Glutamatergic neuron (in vitro differentiated cells): ENCODE results near the gene SRCIN1. TPM values are rescaled to one million over a fixed set of nuclear protein-coding genes. Genes with fewer than 3 reads are reported as not detected.
A peak's percentile ranks its signal among the peaks of the same experiment; 100 is the strongest.

Experiments used
- DNase-seq: peaks from one replicate; pipeline ENCODE4 v3.0.0; 2022
- H3K27ac Mint-ChIP-seq: one replicate; pipeline ENCODE4 v1.8.0; 2020; ENCODE audit warnings: mild to moderate bottlenecking, mixed read lengths, inconsistent platforms; ENCODE audit not compliant: unreplicated experiment
- H3K27me3 Mint-ChIP-seq: one replicate; pipeline ENCODE4 v1.8.0; 2020; ENCODE audit warnings: mild to moderate bottlenecking, moderate library complexity, mixed read lengths, inconsistent platforms; ENCODE audit not compliant: unreplicated experiment
- H3K36me3 Mint-ChIP-seq: one replicate; pipeline ENCODE4 v1.8.0; 2020; ENCODE audit warnings: mild to moderate bottlenecking, mixed read lengths, inconsistent platforms; ENCODE audit not compliant: unreplicated experiment
- H3K4me1 Mint-ChIP-seq: one replicate; pipeline ENCODE4 v1.8.0; 2020; ENCODE audit warnings: mild to moderate bottlenecking, low read depth, mixed read lengths, inconsistent platforms; ENCODE audit not compliant: unreplicated experiment
- H3K4me3 Mint-ChIP-seq: one replicate; pipeline ENCODE4 v1.8.0; 2020; ENCODE audit warnings: mild to moderate bottlenecking, mixed read lengths, inconsistent platforms; ENCODE audit not compliant: unreplicated experiment
- H3K9me3 Mint-ChIP-seq: one replicate; pipeline ENCODE4 v1.8.0; 2020; ENCODE audit warnings: mild to moderate bottlenecking, moderate library complexity, mixed read lengths, inconsistent platforms; ENCODE audit not compliant: unreplicated experiment
- CTCF ChIP-seq: fragments of 200-600 bp; sonication (generic); IDR thresholded peaks from one replicate; pipeline ENCODE4 v1.5.0; 2021; ENCODE audit not compliant: partially characterized antibody, unreplicated experiment
- total RNA-seq: library from RNA; stranded (reverse); fragmentation: NEBNext Ultra II Directional; extraction: Animal tissue kit (Norgen Biotek cat#: 25700); gene quantifications from one replicate; pipeline ENCODE4 v1.2.1, GENCODE V29; 2021; ENCODE audit not compliant: unreplicated experiment

SRCIN1 gene
- total RNA-seq, 1 donor from 2014 or later = 20.8 TPM

DNA sequence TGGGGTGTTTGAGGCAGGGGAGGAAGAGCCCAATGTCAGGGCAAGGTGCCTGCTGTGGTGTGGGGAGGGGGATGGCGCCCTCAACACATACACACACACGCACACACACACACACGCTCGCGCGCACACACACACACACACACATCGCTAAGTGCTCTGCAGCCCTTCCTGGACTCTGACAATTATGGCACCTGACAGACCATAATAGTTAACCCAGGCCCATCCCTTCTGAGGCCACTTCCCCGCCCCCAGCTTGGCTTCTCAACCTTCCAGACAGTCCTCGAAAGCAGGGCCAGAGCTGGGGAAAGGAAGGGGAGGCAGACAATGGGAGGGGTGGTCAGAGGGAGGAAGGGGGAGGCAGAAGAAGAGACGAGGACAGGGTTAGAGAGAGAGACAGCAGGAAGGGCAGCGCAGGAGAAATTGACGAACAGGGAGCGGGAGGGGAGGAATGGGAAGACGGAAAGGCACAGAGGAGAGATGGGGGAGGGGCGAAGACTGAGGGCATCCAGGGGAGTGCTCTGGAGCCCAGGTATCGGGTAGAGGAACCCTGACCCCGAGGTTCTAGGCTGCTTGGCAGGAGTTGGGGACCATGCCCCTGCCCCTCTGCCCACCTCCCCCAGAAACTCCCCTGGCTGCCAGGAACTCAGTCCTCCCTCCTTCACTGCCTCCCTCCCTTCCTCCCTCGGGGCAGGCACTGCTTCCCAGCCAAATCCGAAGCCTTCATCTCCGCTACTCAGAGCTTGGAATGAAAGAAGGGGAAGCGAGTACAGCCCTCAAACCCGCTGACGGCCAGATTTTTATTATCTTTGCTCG lies 4.0 kb downstream of the SRCIN1 start:
- Mint-ChIP-seq H3K36me3 (no peaks in the 10 kb centered on the region), H3K27me3 (peaks cover 11% of the 10 kb centered on the region), H3K4me3 (peak overlapping the region; percentile 74), H3K27ac (peak overlapping the region; percentile 64), H3K4me1 (peaks cover 20% of the 10 kb centered on the region), H3K9me3 (peaks cover 4% of the 10 kb centered on the region)
- TF ChIP-seq CTCF = no peak
- DNase-seq = no peak

DNA sequence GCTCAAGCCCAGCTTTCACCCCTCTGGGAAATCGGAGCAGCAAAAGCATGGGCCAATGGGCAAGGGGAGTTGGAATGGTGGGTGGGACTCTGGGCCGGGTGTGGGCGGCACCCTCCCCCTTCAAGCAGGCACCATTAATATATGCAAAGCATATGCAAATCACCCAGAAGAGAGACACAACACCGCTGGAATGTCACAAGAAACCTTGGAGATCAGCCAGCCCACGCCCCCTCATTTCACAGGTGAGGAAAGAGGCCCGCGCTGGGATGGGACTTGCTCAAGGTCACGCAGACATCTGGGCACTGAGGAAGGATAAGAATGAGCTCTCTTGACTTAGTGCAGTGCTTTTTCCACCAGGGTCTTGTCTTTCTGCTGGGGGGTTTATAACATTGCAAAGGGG lies 4.8 kb downstream of the SRCIN1 start:
- no peak for DNase-seq
- H3K36me3 Mint-ChIP-seq = no peaks in the 10 kb centered on the region
- peaks cover 11% of the 10 kb centered on the region for H3K27me3 Mint-ChIP-seq
- no peak overlapping the region for H3K27ac Mint-ChIP-seq
- peaks cover 22% of the 10 kb centered on the region for H3K4me1 Mint-ChIP-seq
- H3K9me3 Mint-ChIP-seq = peaks cover 4% of the 10 kb centered on the region
- no peak for TF ChIP-seq CTCF
- H3K4me3 Mint-ChIP-seq = peak overlapping the region; percentile 30

- no peak for TF ChIP-seq CTCF
- peaks cover 12% of the 10 kb centered on the region for H3K27me3 Mint-ChIP-seq
- H3K4me3 Mint-ChIP-seq = no peak overlapping the region
- H3K36me3 Mint-ChIP-seq = no peaks in the 10 kb centered on the region
- H3K4me1 Mint-ChIP-seq = peaks cover 25% of the 10 kb centered on the region
- peaks cover 4% of the 10 kb centered on the region for H3K9me3 Mint-ChIP-seq
- DNase-seq = no peak
- no peak overlapping the region for H3K27ac Mint-ChIP-seq
Observed at GRCh38 chr17:38600416-38600815, 5.3 kb downstream of the SRCIN1 start.

GRCh38 chr17:38599398-38599856 lies 6.3 kb downstream of the SRCIN1 start:
- H3K4me3 Mint-ChIP-seq = no peak overlapping the region
- DNase-seq = no peak
- peaks cover 4% of the 10 kb centered on the region for H3K9me3 Mint-ChIP-seq
- no peak for TF ChIP-seq CTCF
- H3K27ac Mint-ChIP-seq = no peak overlapping the region
- H3K36me3 Mint-ChIP-seq = no peaks in the 10 kb centered on the region
- peaks cover 14% of the 10 kb centered on the region for H3K27me3 Mint-ChIP-seq
- peaks cover 25% of the 10 kb centered on the region for H3K4me1 Mint-ChIP-seq

- Mint-ChIP-seq H3K4me3 (no peak overlapping the region), H3K27me3 (peaks cover 14% of the 10 kb centered on the region), H3K4me1 (peaks cover 26% of the 10 kb centered on the region), H3K9me3 (peaks cover 4% of the 10 kb centered on the region), H3K27ac (no peak overlapping the region), H3K36me3 (no peaks in the 10 kb centered on the region)
- no peak for TF ChIP-seq CTCF
- no peak for DNase-seq
Observed at GRCh38 chr17:38598995-38599394, 6.8 kb downstream of the SRCIN1 start.
